ENCODE data around the gene UBD. TPM values are rescaled to one million over a fixed set of nuclear protein-coding genes. Genes with fewer than 3 reads are reported as not detected.

The UBD gene
- total RNA-seq, 1 experiment from 2014 or later, result not detected

DNA sequence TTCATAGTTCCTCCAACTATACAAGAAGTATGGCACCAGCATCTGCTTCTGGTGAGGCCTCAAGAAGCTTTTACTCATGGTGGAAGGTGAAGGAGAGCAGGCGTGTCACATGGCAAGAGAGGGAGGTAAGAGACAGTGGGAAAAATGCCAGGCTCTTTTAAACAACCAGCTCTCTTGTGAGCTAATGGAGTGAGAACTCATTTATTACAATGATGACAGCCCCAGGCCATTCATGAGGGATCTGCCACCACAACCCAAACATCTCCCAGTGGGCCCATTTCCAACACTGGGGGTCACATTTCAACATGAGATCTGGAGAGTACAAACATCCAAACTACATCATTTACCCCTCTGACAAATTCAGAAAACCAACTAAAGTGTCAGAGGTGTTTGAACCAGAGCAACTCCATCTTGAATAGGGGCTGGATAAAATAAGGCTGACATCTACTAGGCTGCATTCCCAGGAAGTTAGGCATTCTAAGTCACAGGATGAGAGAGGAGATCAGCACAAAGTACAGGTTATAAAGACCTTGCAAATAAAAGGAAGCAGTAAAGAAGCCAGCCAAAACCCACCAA, 2.2 kb upstream of the UBD start:
- Mint-ChIP-seq H3K27me3 (ENCODE audit: low read depth) (peaks cover 38% of the 10 kb centered on the region), H3K4me1 (peaks cover 30 to 31% of the 10 kb centered on the region in 2 experiments), H3K27ac (no peak overlapping the region), H3K4me3 (no peak overlapping the region), H3K9me3 (no peaks in the 10 kb centered on the region), H3K36me3 (ENCODE audit: insufficient read depth in 1 of 3, low read depth in 3 of 3) (no peaks in the 10 kb centered on the region; a peak in 2 of 7 replicates)
- Histone ChIP-seq H2BK20ac (ENCODE audit: low read depth, low read length, poor library complexity, severe bottlenecking) (no peak overlapping the region), H3K27me3 (ENCODE audit: insufficient read depth, low read length) (no peaks in the 10 kb centered on the region; the same call in 1 of the 2 replicates), H3K18ac (ENCODE audit: insufficient read length, low read depth, low read length) (no peak overlapping the region), H4K20me1 (ENCODE audit: control insufficient read depth, insufficient read depth, insufficient read length) (no peaks in the 10 kb centered on the region), H3K14ac (ENCODE audit: insufficient read depth, low read length) (no peak overlapping the region), H3K4me1 (ENCODE audit: insufficient read depth, low read length) (peaks cover 7% of the 10 kb centered on the region; the same call in 1 of the 2 replicates), H4K91ac (ENCODE audit: insufficient read length, low read depth, low read length) (no peak overlapping the region), H3K9ac (ENCODE audit: extremely low read depth, insufficient read length, low read length) (no peak overlapping the region), H2BK5ac (ENCODE audit: insufficient read length, low read length) (no peak overlapping the region), H3K4me2 (ENCODE audit: insufficient read depth, insufficient read length, low read length) (no peak overlapping the region), H2AK5ac (ENCODE audit: insufficient read length, low read length) (no peak overlapping the region), H4K5ac (ENCODE audit: insufficient read length, low read depth, low read length) (no peak overlapping the region), H2BK15ac (ENCODE audit: low read depth, low read length) (no peak overlapping the region), H3T11ph (ENCODE audit: low read length) (no peak overlapping the region), H3K9me3 (ENCODE audit: control insufficient read depth, low read depth, low read length) (no peaks in the 10 kb centered on the region), H3K4ac (ENCODE audit: low read depth, low read length) (no peak overlapping the region), H3K79me2 (ENCODE audit: insufficient read depth, low read length) (no peaks in the 10 kb centered on the region), H2BK120ac (ENCODE audit: low read depth, low read length, poor library complexity, severe bottlenecking) (no peak overlapping the region), H2BK12ac (ENCODE audit: insufficient read length, low read depth, low read length) (no peak overlapping the region), H3K23ac (ENCODE audit: insufficient read length, low read depth, low read length) (no peak overlapping the region), H3K23me2 (ENCODE audit: insufficient read length, low read depth, low read length, poor library complexity, severe bottlenecking) (no peaks in the 10 kb centered on the region), H2AFZ (ENCODE audit: low read length) (no peak overlapping the region), H3K56ac (ENCODE audit: insufficient read length, low read depth, low read length) (no peak overlapping the region), H4K8ac (replicated peaks; ENCODE audit: insufficient read length, low read depth, low read length) (no peak overlapping the region), H3K27ac (ENCODE audit: insufficient read length, low read depth, low read length) (no peak overlapping the region), H3K79me1 (ENCODE audit: insufficient read depth, low read depth, low read length, poor library complexity, severe bottlenecking) (no peaks in the 10 kb centered on the region)
- no CpG with 5 or more reads among the region's 1 CpG for WGBS (ENCODE audit: extremely low coverage, insufficient read length, low lambda C conversion rate)
- TF ChIP-seq CTCF (conservative IDR thresholded peaks at IDR 0.05), result no peak
- DNase-seq, result no peak

All from H9 (cell line).